ENCODE measurements around the gene HERC2. TPM values are rescaled to one million over a fixed set of nuclear protein-coding genes. Genes with fewer than 3 reads are reported as not detected.

The HERC2 gene
- total RNA-seq, 3 donors from 2014 or later (not counting 1 experiment from before 2014, with no cell fraction given) = 54.2 to 64.0 (median 63.9) TPM

DNA sequence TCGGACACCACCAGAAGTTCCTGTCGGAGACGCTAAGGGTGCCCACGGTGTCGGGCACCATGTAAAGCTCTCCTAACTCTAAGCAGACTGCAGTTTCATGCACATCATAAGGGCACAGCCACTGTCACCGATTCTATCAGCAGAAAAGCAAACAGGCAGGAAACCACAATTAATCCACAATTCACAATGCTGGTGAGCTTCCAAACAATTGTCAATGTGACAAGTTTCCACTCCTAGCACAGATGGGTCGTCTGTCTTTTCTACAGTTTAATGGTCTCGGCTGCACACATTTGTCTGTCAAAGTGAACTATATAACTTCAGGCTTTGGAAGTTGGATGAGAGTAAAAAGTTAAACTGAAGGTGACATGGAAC, 214.1 kb downstream of the HERC2 start:
- TF ChIP-seq, protein P1, sequence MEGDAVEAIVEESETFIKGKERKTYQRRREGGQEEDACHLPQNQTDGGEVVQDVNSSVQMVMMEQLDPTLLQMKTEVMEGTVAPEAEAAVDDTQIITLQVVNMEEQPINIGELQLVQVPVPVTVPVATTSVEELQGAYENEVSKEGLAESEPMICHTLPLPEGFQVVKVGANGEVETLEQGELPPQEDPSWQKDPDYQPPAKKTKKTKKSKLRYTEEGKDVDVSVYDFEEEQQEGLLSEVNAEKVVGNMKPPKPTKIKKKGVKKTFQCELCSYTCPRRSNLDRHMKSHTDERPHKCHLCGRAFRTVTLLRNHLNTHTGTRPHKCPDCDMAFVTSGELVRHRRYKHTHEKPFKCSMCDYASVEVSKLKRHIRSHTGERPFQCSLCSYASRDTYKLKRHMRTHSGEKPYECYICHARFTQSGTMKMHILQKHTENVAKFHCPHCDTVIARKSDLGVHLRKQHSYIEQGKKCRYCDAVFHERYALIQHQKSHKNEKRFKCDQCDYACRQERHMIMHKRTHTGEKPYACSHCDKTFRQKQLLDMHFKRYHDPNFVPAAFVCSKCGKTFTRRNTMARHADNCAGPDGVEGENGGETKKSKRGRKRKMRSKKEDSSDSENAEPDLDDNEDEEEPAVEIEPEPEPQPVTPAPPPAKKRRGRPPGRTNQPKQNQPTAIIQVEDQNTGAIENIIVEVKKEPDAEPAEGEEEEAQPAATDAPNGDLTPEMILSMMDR (IDR thresholded peaks at IDR 0.05) = no peak
- H3K4me1 Mint-ChIP-seq = peaks cover 31 to 33% of the 10 kb centered on the region in 2 donors
- peak overlapping the region; percentile 79 for H3K27ac ChIP-seq (ENCODE audit: low read length)
- H3K4me3 ChIP-seq (ENCODE audit: low read length) = peak overlapping the region; percentile 50
- peaks cover 4% of the 10 kb centered on the region for H3K27me3 ChIP-seq (ENCODE audit: control insufficient read depth, insufficient read depth, low read length)
- H3K27ac Mint-ChIP-seq = peak overlapping the region; percentile 78 to 80
- ATAC-seq (peak in 2 of 3 donors; percentile 22 to 26), DNase-seq (peak in 1 of 2 donors; percentile 25)
- H3K9me3 ChIP-seq (ENCODE audit: control insufficient read depth, insufficient read depth, low read length) = no peaks in the 10 kb centered on the region
- 4% methylated on average over 8 of the region's 8 CpGs for WGBS (ENCODE audit: insufficient coverage)
- peaks cover 37% of the 10 kb centered on the region for H3K4me1 ChIP-seq (ENCODE audit: control insufficient read depth, insufficient read depth, low read length)
- H3K4me3 Mint-ChIP-seq = peak overlapping the region; percentile 93
- H3K9me3 Mint-ChIP-seq = no peaks in the 10 kb centered on the region
- H3K27me3 Mint-ChIP-seq (ENCODE audit: low read depth in 2 of 2) = peaks cover 0 to 18% of the 10 kb centered on the region in 2 donors
- intact Hi-C loops (cut with micrococcal nuclease) = no loop called here
- H3K36me3 ChIP-seq (ENCODE audit: control insufficient read depth, insufficient read depth, low read length) = peaks cover 8% of the 10 kb centered on the region
- peaks cover 9% of the 10 kb centered on the region for H3K36me3 Mint-ChIP-seq

DNA sequence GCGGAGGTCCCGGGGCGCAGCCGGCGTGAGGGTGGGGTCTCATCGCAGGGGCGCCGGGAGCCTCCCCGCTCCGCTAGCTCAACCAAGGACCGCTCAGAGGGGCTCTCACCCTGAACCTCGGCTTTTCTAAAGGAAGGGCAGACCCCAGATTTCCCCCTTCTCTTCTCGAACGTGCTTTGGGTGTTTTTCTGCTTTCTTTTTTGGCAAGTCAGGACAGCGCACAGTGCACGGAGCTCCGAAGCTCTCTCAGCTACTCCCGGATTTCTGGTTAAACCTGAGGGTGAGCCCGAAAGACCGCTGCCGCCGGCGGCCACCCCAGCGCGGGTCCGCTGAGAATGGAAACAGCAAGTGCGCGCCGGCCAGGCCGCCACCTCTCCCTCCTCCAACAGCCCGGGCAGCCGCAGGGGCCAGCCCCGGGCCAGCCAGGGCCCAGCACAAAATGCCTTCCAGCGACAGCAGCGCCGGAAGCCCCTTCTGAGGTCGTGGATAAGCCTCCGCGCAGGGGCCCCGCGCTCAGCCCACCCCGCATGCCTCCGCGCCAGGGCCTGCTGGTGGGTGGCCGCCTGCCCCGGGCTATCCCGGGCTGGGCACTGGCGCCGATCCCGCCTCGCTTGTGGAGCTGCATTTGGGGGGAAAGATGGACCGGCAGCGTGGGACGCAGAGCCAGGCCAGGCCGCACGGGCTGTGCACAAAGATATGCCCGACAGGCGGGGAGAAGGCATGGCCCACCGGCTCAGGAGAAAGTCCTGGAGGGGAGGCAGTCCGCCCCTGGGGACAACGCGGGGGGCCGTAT, 214.7 kb downstream of the HERC2 start:
- Histone ChIP-seq H3K27me3 (ENCODE audit: control insufficient read depth, insufficient read depth, low read length) (peaks cover 4% of the 10 kb centered on the region), H3K4me3 (ENCODE audit: low read length) (peak overlapping the region; percentile 50), H3K36me3 (ENCODE audit: control insufficient read depth, insufficient read depth, low read length) (peaks cover 3% of the 10 kb centered on the region), H3K9me3 (ENCODE audit: control insufficient read depth, insufficient read depth, low read length) (no peaks in the 10 kb centered on the region), H3K4me1 (ENCODE audit: control insufficient read depth, insufficient read depth, low read length) (peaks cover 37% of the 10 kb centered on the region), H3K27ac (ENCODE audit: low read length) (peak overlapping the region; percentile 79)
- peak in 1 of 2 donors; percentile 26 for DNase-seq
- ATAC-seq = peak in 2 of 3 donors; percentile 19 to 23
- intact Hi-C loops (cut with micrococcal nuclease) = no loop called here
- Mint-ChIP-seq H3K27me3 (ENCODE audit: low read depth in 2 of 2) (peaks cover 0 to 18% of the 10 kb centered on the region in 2 donors), H3K9me3 (no peaks in the 10 kb centered on the region), H3K36me3 (peaks cover 9% of the 10 kb centered on the region), H3K4me1 (peaks cover 31 to 33% of the 10 kb centered on the region in 2 donors), H3K4me3 (peak overlapping the region; percentile 93), H3K27ac (peak overlapping the region; percentile 78 to 80)
- 1% methylated on average over 63 of the region's 63 CpGs for WGBS (ENCODE audit: insufficient coverage)
- TF ChIP-seq, protein P1 (IDR thresholded peaks at IDR 0.05) = no peak

DNA sequence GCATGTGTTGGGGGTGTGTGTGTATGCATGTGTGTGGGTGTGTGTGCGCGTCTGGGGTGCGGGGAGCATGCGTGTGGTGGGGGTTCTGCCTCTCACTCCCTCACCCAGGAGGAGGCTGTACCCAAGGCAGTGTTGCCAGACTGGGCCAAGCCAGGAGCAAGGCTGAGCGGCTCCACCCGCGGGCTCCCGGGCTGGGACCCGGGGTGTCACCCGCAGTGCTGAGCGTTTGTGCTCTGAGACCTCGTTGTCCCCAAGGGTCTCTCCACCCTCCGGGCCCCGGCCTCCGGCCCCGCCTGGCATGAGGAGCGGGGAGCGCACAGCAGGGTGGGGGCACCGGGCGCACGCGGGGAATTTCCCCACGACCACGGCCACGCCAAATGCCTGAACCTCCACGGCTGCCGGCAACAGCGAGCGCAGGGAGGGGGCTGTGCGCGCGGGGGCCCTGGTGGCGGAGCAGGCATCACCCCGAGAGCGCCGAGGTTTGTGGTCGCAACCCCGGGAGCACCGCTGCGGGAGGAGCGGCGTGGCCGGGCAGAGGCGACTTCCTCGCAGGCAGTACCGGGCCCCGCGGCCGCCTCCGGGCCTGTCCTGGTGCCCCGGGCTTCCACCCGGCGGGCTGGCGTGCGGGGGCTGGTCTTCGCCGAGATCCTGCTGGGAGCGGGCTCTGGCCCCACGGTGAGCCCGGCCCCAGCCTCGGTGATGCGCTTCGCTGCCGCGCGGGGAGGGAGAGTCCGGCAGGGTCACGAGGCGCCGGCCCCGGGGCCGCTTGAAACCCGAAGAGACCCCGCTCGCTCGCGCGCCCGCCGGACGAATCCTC, 215.5 kb downstream of the HERC2 start:
- Histone ChIP-seq H3K27me3 (ENCODE audit: control insufficient read depth, insufficient read depth, low read length) (peaks cover 4% of the 10 kb centered on the region), H3K4me3 (ENCODE audit: low read length) (peak overlapping the region; percentile 50), H3K27ac (ENCODE audit: low read length) (peak overlapping the region; percentile 79), H3K36me3 (ENCODE audit: control insufficient read depth, insufficient read depth, low read length) (no peaks in the 10 kb centered on the region), H3K9me3 (ENCODE audit: control insufficient read depth, insufficient read depth, low read length) (no peaks in the 10 kb centered on the region), H3K4me1 (ENCODE audit: control insufficient read depth, insufficient read depth, low read length) (peaks cover 37% of the 10 kb centered on the region)
- TF ChIP-seq, protein P1 (IDR thresholded peaks at IDR 0.05) = no peak
- Mint-ChIP-seq H3K4me1 (peaks cover 28 to 31% of the 10 kb centered on the region in 2 donors), H3K4me3 (peak overlapping the region; percentile 78), H3K9me3 (no peaks in the 10 kb centered on the region), H3K27ac (peak overlapping the region; percentile 78 to 84), H3K36me3 (peaks cover 3% of the 10 kb centered on the region), H3K27me3 (ENCODE audit: low read depth in 2 of 2) (peaks cover 0 to 18% of the 10 kb centered on the region in 2 donors)
- intact Hi-C loops (cut with micrococcal nuclease) = no loop called here
- WGBS (ENCODE audit: insufficient coverage) = 3% methylated on average over 81 of the region's 81 CpGs
- DNase-seq (peak; percentile 48 to 49), ATAC-seq (peak; percentile 50 to 59 (median 55))
